SK-N-MC (cell line): ENCODE measurements around the gene HS1BP3.

Experiments used
- EZH2 ChIP-seq: fragments of 200-600 bp; sonication (generic); IDR thresholded peaks from one replicate; pipeline ENCODE4 v1.6.1; 2017; ENCODE audit warnings: antibody characterized with exemption
- POLR2AphosphoS5 ChIP-seq: IDR thresholded peaks from 2 replicates; pipeline ENCODE4 v1.6.1; 2012; ENCODE audit warnings: mild to moderate bottlenecking, low read depth, low read length, borderline replicate concordance

DNA sequence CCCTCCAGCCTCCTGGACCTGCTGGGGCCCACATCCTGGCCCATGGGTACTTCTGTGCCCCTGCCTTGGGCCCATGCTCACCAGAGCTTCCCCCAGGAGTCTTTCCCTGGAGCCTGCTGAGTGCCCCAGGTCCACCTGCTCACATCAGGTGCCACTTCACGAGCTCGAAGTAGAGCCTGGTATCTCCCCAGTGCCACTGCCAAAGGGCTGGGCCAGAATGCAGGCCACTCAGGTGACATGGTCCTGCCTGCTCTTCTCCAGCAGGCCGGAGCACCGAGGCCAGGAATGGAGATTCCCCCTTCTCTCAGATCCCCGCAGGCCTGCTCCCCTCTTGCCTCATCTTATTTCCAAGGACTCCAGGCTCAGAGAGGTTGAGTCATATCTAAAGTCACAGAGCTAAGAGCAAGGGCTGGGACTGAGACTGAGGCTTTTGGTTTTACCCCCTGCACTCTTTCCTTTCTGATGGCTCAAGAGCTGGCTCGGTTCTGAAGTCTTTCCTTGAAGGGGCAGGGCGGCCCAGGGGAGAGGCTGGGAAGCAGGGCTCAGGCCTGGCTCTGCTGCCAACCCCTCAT, 79.2 kb downstream of the HS1BP3 start:
- no peak for TF ChIP-seq EZH2
- TF ChIP-seq POLR2AphosphoS5 = no peak
